Transverse colon (tissue), 4 donors: Measurements from ENCODE around the gene RABEP2. TPM values are rescaled to one million over a fixed set of nuclear protein-coding genes. Genes with fewer than 3 reads are reported as not detected.

Experiments
- DNase-seq: peaks from one replicate; pipeline ENCODE4 v3.0.0-alpha.2; 2019
- H3K27ac ChIP-seq, 4 donors: fragments of 200-600 bp; sonication (generic); 2 replicates each; pipeline ENCODE4 v1.5.1; 2016 to 2018; ENCODE audit warnings: inconsistent platforms in 4 of 4
- H3K27me3 ChIP-seq: fragments of 200-600 bp; sonication (generic); 2 replicates; pipeline ENCODE4 v1.5.1; 2017; ENCODE audit warnings: inconsistent platforms
- H3K36me3 ChIP-seq, 4 donors: fragments of 200-600 bp; sonication (generic); 2 replicates each; pipeline ENCODE4 v1.5.1; 2017 to 2019; ENCODE audit warnings: inconsistent platforms in 4 of 4
- H3K4me1 ChIP-seq, 4 donors: fragments of 200-600 bp; sonication (generic); 2 replicates each; pipeline ENCODE4 v1.5.1; 2017 to 2020; ENCODE audit warnings: inconsistent platforms in 4 of 4
- H3K4me3 ChIP-seq, 4 donors: fragments of 200-600 bp; sonication (generic); 1 replicate in 1 of 4; 2 replicates in 3 of 4; pipeline versions ENCODE4 v1.5.1 to v1.6.1; 2017 to 2019; ENCODE audit warnings: inconsistent platforms in 4 of 4
- H3K9me3 ChIP-seq, 2 donors: fragments of 200-600 bp; sonication (generic); 2 replicates each; pipeline ENCODE4 v1.5.1; 2017 to 2019; ENCODE audit warnings: inconsistent platforms in 2 of 2
- EP300 ChIP-seq: sonication (generic); formaldehyde crosslinking; IDR thresholded peaks from one replicate; pipeline ENCODE4 v1.6.1; 2017; ENCODE audit warnings: antibody characterized with exemption, low read depth
- POLR2A ChIP-seq: fragments of 450-650 bp; IDR thresholded peaks from one replicate; pipeline ENCODE4 v1.6.1; 2016; ENCODE audit warnings: antibody characterized with exemption, mild to moderate bottlenecking, moderate library complexity
- POLR2AphosphoS5 ChIP-seq, 3 donors: sonication (generic); formaldehyde crosslinking; IDR thresholded peaks; one replicate each; pipeline ENCODE4 v1.6.1; 2016; ENCODE audit warnings: antibody characterized with exemption in 3 of 3
- WGBS, 2 donors: methylation state at CpG; one replicate each; pipeline ENCODE4 v1.1.5; 2018; ENCODE audit warnings: low coverage in 1 of 2; 5-methylcytosine and 5-hydroxymethylcytosine counted together
- in situ Hi-C, 4 donors: fragments of 200-750 bp; cut with MboI; loops; one replicate each; pipeline versions ENCODE4 v1.15.0 to v1.15.1; 2017; ENCODE audit warnings: low sequenced_read_pairs in 3 of 4, low pct_ligation_motif_present in 1 of 4, low pct_unique_long_range_greater_than_20kb in 1 of 4
- intact Hi-C: fragments of 100-400 bp; cut with DNase I; formaldehyde crosslinking; loops from one replicate; pipeline ENCODE4 v1.15.1; 2023; ENCODE audit warnings: low total_unique reads
- total RNA-seq, 4 donors: library from RNA; depleted of rRNA; stranded (reverse); fragments of >200 nt; gene quantifications; one replicate each; pipeline ENCODE4 v1.1.0, GENCODE V29; 2016
- TF ChIP-seq, protein P1 (sequence below), 5 experiments: fragments of 200-600 bp in 3 of 5; fragments of 450-650 bp in 2 of 5; sonication (generic) in 3 of 5; IDR thresholded peaks; 1 replicate in 2 of 5; 2 replicates in 3 of 5; pipeline ENCODE4 v1.5.1; 2016 to 2017; ENCODE audit warnings: antibody characterized with exemption in 5 of 5, inconsistent platforms in 3 of 5, mild to moderate bottlenecking in 2 of 5, moderate library complexity in 1 of 5

The RABEP2 gene
- total RNA-seq, 4 donors from 2014 or later, result 57.1 to 182 (median 130) TPM

DNA sequence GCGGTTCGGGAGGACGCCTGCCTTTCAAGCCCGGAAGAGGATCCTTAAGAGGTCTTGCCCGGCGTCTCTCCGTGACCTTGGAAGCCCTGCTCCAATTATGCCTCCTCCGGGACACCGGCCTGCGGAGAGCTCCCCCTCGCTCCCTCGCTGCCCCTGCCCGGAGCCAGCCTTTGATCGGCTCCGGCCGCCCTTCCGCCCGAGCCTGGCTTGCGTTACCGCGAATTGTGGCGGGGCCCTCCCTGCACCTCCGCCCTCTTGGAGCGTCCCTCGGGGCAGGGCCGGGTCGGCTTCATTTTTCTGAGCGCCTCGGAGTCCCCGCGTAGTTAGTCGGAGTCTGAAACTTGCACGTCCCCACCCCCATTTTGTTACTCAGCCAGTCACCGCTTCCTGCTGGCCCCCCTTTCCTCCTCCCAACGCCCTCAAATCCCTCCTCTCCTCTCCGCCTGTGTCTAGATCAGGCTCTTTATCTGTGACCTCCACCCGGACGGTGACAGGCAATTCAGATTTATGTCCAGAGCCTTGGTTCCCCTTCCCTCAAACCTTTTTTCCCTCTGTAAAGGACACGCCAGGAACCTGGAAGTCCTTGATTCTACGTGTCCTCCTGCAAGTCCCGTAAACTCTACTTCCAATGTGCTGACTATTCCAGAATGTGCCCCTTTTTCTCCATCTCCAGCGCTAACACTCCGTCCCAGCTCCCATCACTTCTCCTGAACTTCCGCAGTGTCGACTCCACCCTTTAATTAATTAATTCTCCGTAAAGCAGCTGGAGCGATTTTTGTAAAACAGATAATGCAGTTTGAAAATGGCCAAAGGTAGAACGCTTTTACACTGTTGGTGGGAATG is 569 bp upstream of the RABEP2 start:
- TF ChIP-seq POLR2AphosphoS5 (IDR thresholded peaks at IDR 0.05) (peak in 2 of 3 donors; percentile 1 to 56), POLR2A (peak; percentile 78)
- TF ChIP-seq, protein P1, sequence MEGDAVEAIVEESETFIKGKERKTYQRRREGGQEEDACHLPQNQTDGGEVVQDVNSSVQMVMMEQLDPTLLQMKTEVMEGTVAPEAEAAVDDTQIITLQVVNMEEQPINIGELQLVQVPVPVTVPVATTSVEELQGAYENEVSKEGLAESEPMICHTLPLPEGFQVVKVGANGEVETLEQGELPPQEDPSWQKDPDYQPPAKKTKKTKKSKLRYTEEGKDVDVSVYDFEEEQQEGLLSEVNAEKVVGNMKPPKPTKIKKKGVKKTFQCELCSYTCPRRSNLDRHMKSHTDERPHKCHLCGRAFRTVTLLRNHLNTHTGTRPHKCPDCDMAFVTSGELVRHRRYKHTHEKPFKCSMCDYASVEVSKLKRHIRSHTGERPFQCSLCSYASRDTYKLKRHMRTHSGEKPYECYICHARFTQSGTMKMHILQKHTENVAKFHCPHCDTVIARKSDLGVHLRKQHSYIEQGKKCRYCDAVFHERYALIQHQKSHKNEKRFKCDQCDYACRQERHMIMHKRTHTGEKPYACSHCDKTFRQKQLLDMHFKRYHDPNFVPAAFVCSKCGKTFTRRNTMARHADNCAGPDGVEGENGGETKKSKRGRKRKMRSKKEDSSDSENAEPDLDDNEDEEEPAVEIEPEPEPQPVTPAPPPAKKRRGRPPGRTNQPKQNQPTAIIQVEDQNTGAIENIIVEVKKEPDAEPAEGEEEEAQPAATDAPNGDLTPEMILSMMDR (IDR thresholded peaks at IDR 0.05), result no peak
- no peaks in the 10 kb centered on the region for H3K36me3 ChIP-seq
- intact Hi-C loops (no loop called here), in situ Hi-C loops (no loop called here)
- DNase-seq, result peak; percentile 76
- no peaks in the 10 kb centered on the region for H3K9me3 ChIP-seq
- peaks cover 0 to 25% (median 21%) of the 10 kb centered on the region in 4 donors for H3K4me1 ChIP-seq
- no peaks in the 10 kb centered on the region for H3K27me3 ChIP-seq
- 1 to 4% methylated on average over 10 to 41 of the region's 48 CpGs for WGBS, 2 donors
- peak overlapping the region; percentile 94 to 99 (median 97) for H3K27ac ChIP-seq
- peak overlapping the region; percentile 36 to 90 (median 57) for H3K4me3 ChIP-seq

GRCh38 chr16:28924399-28924761 is 658 bp downstream of the RABEP2 start:
- Histone ChIP-seq H3K4me3 (peak overlapping the region in 3 of 4 donors; percentile 53 to 90 (median 61)), H3K27me3 (no peaks in the 10 kb centered on the region), H3K27ac (peak overlapping the region; percentile 94 to 99 (median 97)), H3K9me3 (no peaks in the 10 kb centered on the region), H3K36me3 (peaks cover 0 to 4% (median 0%) of the 10 kb centered on the region in 4 donors), H3K4me1 (peaks cover 0 to 25% (median 21%) of the 10 kb centered on the region in 4 donors)
- intact Hi-C loops (no loop called here), in situ Hi-C loops (no loop called here)
- TF ChIP-seq EP300 (no peak), POLR2AphosphoS5 (IDR thresholded peaks at IDR 0.05) (peak; percentile 46 to 50 (median 48)), POLR2A (peak; percentile 20)
- TF ChIP-seq, protein P1 (IDR thresholded peaks at IDR 0.05), result peak; percentile 19 to 76 (median 35)
- 28% methylated on average over 15 of the region's 15 CpGs; no CpG with 5 or more reads in 1 of the 2 donors for WGBS, 2 donors
- peak; percentile 47 for DNase-seq

DNA sequence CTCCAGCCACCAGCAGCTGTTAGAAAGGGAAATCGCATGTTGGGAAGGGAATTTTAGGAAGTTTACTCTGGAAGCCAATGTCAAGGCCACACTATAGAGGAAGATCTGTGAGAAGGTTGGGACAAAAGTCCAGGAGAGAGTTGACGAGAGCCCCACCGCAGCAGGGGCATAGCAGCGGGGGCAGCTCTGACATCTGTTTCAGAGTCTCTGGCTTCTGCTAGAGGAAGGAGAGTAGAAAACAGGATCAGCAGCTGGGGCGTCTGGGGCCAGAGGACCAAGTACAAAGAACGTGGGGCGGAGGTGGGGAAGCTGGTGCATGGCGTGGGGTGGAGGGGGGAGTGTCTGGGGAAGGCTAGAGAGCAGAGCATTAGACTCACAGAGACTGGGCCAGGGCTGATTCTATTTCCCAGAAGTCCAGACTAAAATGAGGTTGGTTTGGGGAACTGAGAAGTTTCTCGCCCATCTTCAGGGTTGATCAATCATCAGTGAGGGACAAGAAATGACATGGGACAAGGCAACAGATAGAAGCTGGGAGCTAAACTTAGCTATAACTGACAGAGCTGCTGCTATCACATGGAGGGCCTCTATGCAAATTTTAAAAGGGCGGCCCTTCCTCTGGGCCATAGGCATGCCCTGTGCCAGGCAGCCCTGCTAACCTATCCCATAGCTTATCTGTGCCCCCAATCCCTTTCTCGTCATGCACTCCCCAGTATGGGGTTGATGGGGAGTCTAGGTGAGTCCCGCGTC is 1.2 kb downstream of the RABEP2 start:
- in situ Hi-C loops (no loop called here), intact Hi-C loops (no loop called here)
- Histone ChIP-seq H3K4me3 (peak overlapping the region in 3 of 4 donors; percentile 53 to 90 (median 61)), H3K4me1 (peaks cover 0 to 25% (median 21%) of the 10 kb centered on the region in 4 donors), H3K9me3 (no peaks in the 10 kb centered on the region), H3K36me3 (peaks cover 0 to 10% (median 0%) of the 10 kb centered on the region in 4 donors), H3K27me3 (no peaks in the 10 kb centered on the region), H3K27ac (peak overlapping the region; percentile 94 to 99 (median 97))
- peak; percentile 69 for DNase-seq
- 21 to 37% methylated on average over 2 to 13 of the region's 13 CpGs for WGBS, 2 donors
- TF ChIP-seq, protein P1 (IDR thresholded peaks at IDR 0.05), result no peak
- TF ChIP-seq EP300 (no peak), POLR2A (no peak), POLR2AphosphoS5 (IDR thresholded peaks at IDR 0.05) (no peak)

DNA sequence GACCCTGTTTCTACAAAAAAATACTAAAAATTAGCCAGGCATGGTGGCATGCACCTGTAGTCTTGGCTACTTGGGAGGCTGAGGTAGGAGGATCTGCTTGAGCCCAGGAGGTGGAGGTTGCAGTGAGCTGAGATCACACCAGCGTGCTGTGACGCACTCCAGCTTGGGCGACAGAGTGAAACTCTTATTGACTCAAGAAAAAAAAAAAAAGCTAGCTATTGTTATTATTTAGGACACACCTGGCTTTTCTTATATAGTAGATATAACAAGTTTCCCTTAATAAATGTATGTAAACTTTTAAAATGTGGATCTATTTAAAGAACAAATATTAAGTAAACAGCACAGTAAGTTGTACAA is 1.8 kb downstream of the RABEP2 start:
- Histone ChIP-seq H3K27ac (peak overlapping the region; percentile 94 to 99 (median 97)), H3K36me3 (peaks cover 0 to 14% (median 3%) of the 10 kb centered on the region in 4 donors), H3K4me3 (peak overlapping the region in 2 of 4 donors; percentile 3 to 90), H3K27me3 (no peaks in the 10 kb centered on the region), H3K9me3 (no peaks in the 10 kb centered on the region), H3K4me1 (peaks cover 0 to 25% (median 21%) of the 10 kb centered on the region in 4 donors)
- TF ChIP-seq POLR2AphosphoS5 (IDR thresholded peaks at IDR 0.05) (no peak), POLR2A (no peak), EP300 (no peak)
- 51 to 53% methylated on average over 3 of the region's 3 CpGs for WGBS, 2 donors
- DNase-seq, result no peak
- intact Hi-C loops (no loop called here), in situ Hi-C loops (no loop called here)
